GM18520 (cell line): ENCODE data around the gene BIRC6.
"Not testable (repeated sequence)": the region's sequence is repeated elsewhere in the genome, so short reads cannot be mapped to it uniquely, and the experiment has no call there.

Source experiments
- ATAC-seq: cut with Tn5 transposase; IDR thresholded peaks from one replicate; pipeline ENCODE4 v1.9.1; 2021; ENCODE audit not compliant: unreplicated experiment

Gene BIRC6

GRCh38 chr2:32446369-32446768 is 89.5 kb downstream of the BIRC6 start:
- no peak for ATAC-seq

- no peak for ATAC-seq
Measured at GRCh38 chr2:32450851-32451250, 94.0 kb downstream of the BIRC6 start.

GRCh38 chr2:32452338-32453064 is 95.7 kb downstream of the BIRC6 start:
- ATAC-seq: no peak

DNA sequence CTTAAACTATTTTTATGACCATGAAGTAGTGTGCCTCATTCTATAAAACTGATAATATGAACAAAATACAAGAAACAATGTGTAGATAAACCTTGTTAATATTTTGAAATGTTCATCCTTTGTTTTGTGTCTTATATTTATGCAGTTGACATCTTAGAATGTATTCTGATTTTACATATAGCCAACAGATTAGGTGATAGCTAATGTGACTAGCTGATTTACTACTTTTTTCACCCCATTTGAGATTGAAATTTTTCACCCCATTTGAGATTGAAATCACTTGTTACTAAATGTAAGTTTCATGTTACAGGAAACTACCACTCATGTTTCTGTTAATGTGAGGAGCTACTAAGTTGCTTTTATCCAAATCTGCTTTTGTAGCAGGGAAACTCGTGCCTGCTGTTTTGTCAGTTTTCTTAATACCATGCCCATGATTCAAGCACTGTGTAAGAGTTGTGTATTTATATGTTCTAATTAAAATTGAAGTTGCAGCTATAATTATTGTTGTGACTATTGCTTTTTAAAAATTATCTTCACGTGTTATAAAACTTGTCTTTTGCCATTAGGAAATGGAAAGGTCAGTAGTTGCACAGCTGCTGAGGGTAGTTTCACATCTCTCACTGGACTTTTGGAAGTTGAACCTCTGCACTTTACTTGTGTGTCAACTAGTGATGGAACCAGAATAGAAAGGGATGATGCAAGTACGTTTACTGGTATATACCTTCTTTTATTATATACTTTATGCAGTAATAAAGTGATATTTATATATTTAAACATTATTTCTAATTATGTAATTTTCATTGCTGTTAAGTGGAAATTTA is 96.6 kb downstream of the BIRC6 start:
- ATAC-seq: no peak

GRCh38 chr2:32455816-32456215 is 99.0 kb downstream of the BIRC6 start:
- no peak for ATAC-seq

GRCh38 chr2:32456808-32457207 is 100.0 kb downstream of the BIRC6 start:
- no peak for ATAC-seq

GRCh38 chr2:32457814-32458213 is 101.0 kb downstream of the BIRC6 start:
- ATAC-seq: no peak

DNA sequence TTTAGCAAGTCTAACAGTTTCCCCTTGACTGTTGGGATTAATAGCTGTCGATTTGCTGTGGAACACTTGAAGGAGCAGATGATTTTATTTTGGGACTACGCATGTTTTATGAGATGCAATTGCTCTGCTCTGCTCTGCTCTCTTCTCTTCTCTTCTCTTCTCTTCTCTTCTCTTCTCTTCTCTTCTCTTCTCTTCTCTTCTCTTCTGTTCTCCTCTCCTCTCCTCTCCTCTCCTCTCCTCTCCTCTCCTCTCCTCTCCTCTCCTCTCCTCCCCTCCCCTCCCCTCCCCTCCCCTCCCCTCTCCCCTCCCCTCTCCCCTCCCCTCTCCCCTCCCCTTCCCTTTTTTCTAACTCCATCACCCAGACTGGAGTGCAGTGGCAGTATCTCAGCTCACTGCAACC is 104.0 kb downstream of the BIRC6 start:
- ATAC-seq: not testable (repeated sequence)

DNA sequence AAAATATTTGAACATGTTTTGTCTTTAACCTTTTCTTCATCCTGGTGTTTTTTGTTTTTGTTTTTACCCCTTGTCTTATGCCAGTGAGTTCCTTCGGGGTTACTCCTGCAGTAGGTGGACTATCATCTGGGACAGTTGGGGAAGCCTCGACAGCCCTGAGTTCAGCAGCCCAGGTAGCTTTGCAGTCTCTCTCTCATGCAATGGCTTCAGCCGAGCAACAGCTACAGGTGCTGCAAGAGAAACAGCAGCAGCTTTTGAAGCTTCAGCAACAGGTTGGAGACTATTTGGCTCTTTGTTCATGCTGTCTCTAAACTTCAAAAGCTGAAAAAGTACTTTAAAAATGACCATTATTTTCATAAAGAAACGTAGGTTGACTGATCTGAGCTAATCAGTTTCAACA is 106.3 kb downstream of the BIRC6 start:
- no peak for ATAC-seq

DNA sequence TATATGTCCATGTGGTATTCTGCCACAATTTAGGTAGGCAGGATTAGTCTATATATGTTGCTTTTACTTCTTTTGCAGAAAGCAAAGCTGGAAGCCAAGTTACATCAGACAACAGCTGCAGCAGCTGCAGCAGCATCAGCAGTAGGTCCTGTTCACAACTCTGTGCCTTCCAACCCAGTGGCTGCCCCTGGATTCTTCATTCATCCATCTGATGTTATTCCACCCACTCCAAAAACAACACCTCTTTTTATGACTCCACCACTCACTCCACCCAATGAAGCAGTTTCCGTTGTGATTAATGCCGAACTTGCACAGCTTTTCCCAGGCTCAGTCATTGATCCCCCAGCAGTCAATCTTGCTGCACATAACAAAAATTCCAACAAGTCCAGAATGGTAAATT is 107.6 kb downstream of the BIRC6 start:
- no peak for ATAC-seq

DNA sequence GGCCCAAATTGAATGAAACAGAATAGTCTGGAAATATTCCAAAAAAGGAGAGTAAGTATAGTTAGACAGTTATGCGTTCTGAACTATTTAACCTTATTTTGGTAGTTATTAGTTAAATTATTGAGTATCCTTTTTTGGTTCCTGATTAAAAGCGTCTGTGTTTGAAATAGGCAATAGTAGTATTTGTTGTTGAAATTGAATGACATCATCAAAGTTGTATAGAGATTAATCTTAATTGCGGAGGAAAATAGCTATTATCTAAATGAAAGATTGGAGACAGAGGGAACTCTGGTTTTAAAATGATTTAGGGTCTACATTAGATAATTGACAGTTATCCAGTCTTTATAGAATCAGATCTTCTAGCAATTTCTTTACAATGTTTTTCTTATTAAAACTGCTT is 115.8 kb downstream of the BIRC6 start:
- ATAC-seq: no peak

DNA sequence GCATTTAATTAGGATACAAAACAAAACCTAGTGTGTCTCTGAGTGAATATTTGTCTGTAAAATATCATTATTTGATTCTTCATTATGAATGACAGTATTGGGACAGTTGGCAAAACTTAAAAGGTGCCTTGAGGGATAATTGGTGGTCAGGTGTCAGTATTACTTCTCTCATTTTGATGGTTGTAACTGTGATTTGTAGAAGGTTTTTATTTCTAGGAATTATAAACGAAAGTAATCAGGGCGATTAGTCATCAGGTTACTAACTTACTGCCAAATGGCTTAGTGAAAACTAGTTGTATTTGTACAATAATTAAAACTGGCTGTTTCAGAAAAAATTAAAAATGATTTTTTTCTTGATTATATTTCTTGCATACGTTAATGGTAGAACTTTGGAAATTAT is 117.6 kb downstream of the BIRC6 start:
- ATAC-seq: no peak

DNA sequence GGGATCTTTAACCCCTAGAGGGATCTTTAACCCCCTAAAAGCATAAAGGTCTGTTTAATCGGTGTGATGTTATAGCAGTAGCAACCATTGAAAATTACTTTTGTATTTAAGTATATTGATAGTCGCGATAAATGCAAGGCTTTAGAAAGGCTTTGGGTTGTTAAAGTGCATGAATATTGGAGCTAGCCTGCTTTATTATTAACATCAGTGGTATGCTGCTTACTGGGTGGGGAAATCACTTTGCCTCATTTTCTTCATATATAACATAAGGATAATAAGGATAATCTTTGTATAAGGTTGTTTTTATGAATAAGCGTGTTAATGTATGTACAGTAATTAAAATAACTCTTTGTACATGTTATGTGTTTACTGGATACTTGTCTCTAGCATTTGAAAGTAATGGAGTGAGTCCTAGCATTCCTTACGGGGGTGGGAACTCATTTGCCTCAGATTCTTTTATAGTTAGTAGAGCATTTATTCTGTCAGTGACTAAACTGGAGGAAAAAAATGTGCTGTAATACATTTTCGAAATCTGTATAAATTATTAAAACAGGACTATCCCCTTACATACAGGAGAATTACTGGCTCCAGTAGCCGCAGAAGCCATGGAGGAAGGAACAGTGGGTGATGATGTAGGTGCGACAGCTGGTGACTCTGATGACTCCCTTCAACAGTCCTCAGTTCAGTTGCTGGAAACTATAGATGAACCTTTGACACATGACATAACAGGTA is 122.2 kb downstream of the BIRC6 start:
- ATAC-seq: no peak

- ATAC-seq: no peak
Measured at GRCh38 chr2:32479993-32480392, 123.2 kb downstream of the BIRC6 start.

DNA sequence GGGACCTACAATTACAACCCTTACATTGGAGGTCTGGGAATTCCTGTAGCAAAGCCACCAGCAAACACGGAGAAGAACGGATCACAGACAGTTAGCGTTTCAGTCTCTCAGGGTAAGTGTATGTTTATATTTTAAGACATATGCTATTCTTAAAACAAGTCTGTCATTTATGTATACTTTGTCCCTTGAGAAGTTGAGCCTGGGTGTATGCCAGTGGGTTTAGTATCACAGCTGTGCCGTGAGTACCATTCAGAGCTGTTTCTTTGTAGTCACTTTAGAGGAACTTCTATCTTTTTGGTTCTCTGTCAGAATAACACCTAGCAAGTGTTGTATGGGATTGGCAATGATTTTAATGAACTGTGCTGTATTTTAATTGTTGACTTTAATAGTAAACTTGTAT is 125.6 kb downstream of the BIRC6 start:
- no peak for ATAC-seq

- no peak for ATAC-seq
Measured at GRCh38 chr2:32484937-32485336, 128.1 kb downstream of the BIRC6 start.

DNA sequence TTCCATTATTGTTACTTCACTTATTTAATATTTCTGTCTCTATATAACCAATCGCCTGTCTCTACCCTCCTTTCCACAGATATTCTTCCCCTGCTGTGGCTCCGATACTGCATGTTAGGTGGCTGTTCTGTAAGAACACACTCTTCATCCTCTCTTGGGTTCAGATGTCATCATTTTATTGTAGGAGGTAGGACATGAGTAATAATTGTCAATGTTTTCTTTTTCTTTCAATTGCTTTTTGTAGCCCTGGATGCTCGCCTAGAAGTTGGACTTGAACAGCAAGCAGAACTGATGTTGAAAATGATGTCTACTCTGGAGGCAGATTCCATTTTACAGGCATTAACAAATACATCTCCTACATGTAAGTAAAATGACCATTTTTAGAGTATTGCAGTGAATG is 128.6 kb downstream of the BIRC6 start:
- ATAC-seq: no peak

GRCh38 chr2:32489061-32489460 is 132.2 kb downstream of the BIRC6 start:
- ATAC-seq: no peak

GRCh38 chr2:32491346-32491745 is 134.5 kb downstream of the BIRC6 start:
- ATAC-seq: no peak

DNA sequence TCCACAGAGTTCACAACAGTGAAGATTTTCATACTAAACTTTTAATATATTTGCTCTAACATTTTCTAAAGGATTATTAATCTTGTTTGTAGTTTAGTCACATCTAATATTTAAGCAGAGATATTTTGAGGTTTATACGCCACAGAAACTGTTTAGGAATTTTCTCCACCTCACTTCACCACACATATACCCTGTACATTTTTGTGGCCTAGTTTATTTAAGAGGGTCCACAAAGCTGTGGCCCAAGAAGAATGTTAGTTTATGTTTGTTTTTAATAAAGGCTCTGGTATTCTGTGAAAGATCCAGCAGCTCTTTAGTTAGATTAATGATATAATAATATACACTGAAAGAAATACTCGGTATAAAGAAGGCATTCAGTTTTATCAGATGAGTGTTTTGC is 138.3 kb downstream of the BIRC6 start:
- ATAC-seq: no peak

- ATAC-seq: no peak
Measured at GRCh38 chr2:32496662-32497061, 139.8 kb downstream of the BIRC6 start.

GRCh38 chr2:32498306-32498705 is 141.5 kb downstream of the BIRC6 start:
- no peak for ATAC-seq
